Suprapubic skin (tissue), 4 donors: ENCODE data around the gene AGPS.

Experiments
- CTCF ChIP-seq, 2 donors: fragments of 200-600 bp in 1 of 2; fragments of 450-650 bp in 1 of 2; sonication (generic) in 1 of 2; IDR thresholded peaks; one replicate each; pipeline ENCODE4 v1.5.1; 2016 to 2019; ENCODE audit warnings: antibody characterized with exemption in 2 of 2, mild to moderate bottlenecking in 1 of 2, moderate library complexity in 1 of 2
- EP300 ChIP-seq: sonication (generic); formaldehyde crosslinking; IDR thresholded peaks from one replicate; pipeline ENCODE4 v1.6.1; 2017; ENCODE audit warnings: antibody characterized with exemption
- POLR2A ChIP-seq, 2 donors: fragments of 450-650 bp; IDR thresholded peaks; one replicate each; pipeline ENCODE4 v1.6.1; 2017; ENCODE audit warnings: antibody characterized with exemption in 2 of 2, mild to moderate bottlenecking in 2 of 2, moderate library complexity in 2 of 2
- POLR2AphosphoS5 ChIP-seq, 3 donors: sonication (generic); formaldehyde crosslinking; IDR thresholded peaks; one replicate each; pipeline ENCODE4 v1.6.1; 2017; ENCODE audit warnings: antibody characterized with exemption in 3 of 3

- TF ChIP-seq CTCF (IDR thresholded peaks at IDR 0.05) = no peak
- TF ChIP-seq POLR2AphosphoS5 (IDR thresholded peaks at IDR 0.05) = no peak
- no peak for TF ChIP-seq POLR2A (IDR thresholded peaks at IDR 0.05)
- no peak for TF ChIP-seq EP300
Measured at GRCh38 chr2:177549171-177549570, 156.6 kb downstream of the AGPS start.
